SIG-M5 treated with dmso at 0.1 percent for 504 hours (cell line): Measurements from ENCODE around the gene TEKT5.
A peak's percentile ranks its signal among the peaks of the same experiment; 100 is the strongest.

ENCODE experiments used
- DNase-seq: peaks from one replicate; lab custom pipeline; 2025; ENCODE audit not compliant: unreplicated experiment; lab: John Stamatoyannopoulos, UW

TEKT5 gene

DNA sequence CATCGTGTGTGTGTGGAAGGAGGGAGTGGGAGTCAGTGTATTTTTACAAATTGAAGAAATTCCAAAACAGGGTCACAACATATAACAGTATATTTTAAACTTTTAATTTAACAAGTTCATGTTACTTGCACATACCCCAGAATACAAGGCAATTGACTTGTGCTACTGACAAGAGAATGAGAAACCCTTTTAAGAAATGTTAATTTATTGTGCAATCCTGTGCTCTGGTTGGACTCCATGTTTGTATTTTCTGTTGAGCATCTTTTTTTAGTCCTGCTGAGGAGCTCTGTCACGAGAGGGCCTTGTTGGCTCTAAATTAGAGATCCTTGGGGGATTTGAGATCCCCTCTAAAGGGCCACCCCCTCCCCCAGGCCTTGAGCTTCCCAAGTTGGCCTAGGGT, 113.2 kb downstream of the TEKT5 start:
- no peak for DNase-seq

DNA sequence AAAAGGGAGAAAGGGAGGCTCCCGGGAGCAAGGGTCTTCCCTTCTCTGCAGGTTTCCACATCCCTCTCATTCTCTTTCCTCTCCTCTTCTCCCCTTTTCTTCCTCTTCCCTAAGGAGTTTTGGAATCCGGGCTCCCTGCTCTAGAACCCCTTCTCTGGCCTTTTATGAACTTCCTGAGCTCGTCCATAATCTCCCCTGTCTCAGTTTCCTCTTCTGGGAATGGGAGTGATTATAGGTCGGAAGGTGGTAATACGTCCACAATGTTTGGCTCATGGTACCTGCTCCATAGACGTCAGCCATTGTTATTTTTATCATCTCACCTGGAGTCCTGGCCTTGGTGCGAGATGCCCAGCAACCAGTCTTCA, 113.9 kb downstream of the TEKT5 start:
- DNase-seq: no peak

DNA sequence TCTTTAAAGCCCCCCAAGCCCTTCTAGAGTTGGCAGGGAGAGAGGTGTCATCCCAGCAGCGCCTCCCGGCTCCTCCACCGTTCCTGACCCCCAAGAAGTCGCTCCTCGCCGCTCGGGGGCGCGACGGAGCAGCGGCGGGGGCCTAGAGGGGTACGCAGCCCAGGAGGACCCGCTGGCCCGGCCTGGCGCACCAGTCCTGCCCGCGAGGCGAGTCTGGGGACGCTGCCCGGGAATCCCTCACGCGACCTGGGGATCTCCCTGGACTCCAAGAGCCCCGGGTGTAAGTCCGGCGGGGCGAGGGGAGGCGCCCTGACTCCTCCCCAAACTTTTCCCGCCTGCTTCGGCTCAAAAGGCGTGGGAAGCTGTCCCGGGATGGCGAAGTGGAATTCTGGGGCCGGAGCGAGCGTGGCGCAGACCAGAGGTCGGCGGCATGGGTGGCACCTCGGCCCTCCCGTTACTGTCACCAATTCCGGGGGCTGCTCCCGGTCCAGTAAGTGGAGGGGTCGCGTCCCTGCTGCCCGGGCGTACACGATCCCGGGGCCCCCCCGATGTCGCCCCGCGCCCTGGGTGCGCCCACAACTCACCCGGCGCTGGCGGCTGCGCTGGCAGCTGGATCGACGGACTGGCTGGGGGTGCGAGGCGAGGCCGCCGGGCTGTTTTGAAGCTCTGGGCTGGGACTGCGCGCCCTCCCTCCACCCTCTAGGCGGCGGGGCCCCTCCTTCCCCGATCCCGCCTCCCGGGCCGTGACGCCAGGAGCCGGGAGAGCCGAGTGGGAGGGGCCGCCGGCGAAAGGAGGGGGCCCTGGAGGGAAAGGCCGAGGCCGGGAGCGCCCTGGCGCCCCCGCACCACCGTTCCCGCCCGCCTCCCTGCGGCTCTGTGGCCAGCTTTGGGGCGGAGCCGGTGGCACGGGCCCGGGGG, 114.5 kb downstream of the TEKT5 start, which contains the start of gene EMP2:
Gene EMP2 (minus strand): TSS at position 634 of the 918 bp plus-strand sequence. CDS start 32,981 bp downstream, outside the sequence.
- peak; percentile 38 for DNase-seq

DNA sequence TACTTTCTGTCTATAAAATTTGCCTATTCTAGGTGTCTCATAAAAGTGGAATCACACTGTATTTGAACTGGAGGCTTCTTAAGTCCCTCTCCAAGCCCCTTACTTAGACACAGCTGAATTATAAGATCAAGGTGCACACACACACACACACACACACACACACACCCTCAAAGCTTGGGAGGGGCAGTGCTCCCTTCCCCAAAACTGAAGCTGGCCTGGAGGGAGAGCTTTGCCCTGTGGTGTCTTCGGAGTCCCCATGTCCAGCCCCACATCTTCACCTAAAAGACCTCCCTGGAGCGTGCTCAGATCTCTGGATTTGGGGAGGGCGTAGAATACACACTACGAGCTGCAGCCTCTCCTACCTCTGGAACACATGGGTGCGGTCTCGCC, 115.2 kb downstream of the TEKT5 start:
- DNase-seq: no peak

DNA sequence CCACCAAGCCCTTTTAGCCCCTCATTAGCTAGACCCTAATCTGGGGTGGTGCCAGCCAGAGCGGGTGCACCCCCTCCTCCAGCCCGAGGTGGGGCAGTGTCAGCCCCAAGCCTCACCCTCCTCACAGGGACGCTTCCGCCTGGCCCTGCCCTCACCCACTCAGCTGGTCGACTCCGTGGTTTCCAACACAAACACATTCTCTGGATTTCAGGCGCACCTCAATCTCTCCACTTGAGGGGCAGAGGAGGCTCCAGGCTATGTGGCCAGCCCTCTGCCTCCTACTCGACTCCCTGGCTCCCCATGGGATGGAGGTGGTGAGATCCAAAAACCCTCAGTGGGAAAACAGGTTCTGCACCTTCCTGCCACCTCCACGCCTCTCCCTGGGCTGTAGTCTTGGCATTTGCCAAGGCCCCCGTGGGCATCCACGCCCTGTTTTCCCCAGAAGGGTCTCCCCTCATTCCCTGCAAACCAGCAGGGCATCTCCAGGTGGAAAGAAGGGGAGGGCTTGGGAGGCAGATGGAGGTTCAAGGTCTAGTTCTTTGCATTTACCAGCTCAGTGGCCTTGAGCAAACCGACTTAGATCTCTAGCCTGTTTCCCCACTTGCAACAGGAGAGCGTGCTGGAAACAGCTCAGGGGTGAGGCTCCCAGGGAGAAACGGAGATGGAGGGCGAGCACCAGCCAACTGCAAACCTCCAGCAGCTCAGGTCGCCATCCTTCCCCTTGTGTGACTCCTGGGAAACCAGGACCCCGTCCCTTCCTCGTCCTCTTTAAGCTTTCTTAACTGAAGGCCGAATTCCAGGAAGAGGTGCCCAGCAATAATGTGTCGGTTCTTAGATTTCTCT, 116.0 kb downstream of the TEKT5 start:
- peak; percentile 28 for DNase-seq
